ENCODE data around the gene RECQL5. TPM values are rescaled to one million over a fixed set of nuclear protein-coding genes. Genes with fewer than 3 reads are reported as not detected.

Gene RECQL5
- 69.1 TPM for polyA plus RNA-seq (2012; ENCODE audit: insufficient read depth, insufficient read length, low read depth)

- no peak for TF ChIP-seq CTCF (IDR thresholded peaks at IDR 0.05; ENCODE audit: low read depth, low read length)
- peaks cover 23% of the 10 kb centered on the region for H3K36me3 ChIP-seq
- H3K27me3 ChIP-seq = no peaks in the 10 kb centered on the region
- H3K4me3 ChIP-seq (ENCODE audit: low read depth, low read length) = peak within 1 kb of the TSS; percentile 91
- H3K4me1 ChIP-seq = no peaks in the 10 kb centered on the region; the same call in 1 of the 2 replicates
- H3K9me3 ChIP-seq = no peaks in the 10 kb centered on the region
- peak; percentile 99 for DNase-seq
These were observed at the start of gene RECQL5, which contains the start of gene SAP30BP for GRCh38 chr17:75666959-75667790. RECQL5 (minus strand) TSS chr17:75667154; CDS start chr17:75666557, 597 bp downstream. SAP30BP (plus strand) TSS chr17:75667338; CDS start chr17:75667373, 35 bp downstream.

GRCh38 chr17:75712446-75712845, 45.5 kb upstream of the RECQL5 start:
- no peak for TF ChIP-seq CTCF (IDR thresholded peaks at IDR 0.05; ENCODE audit: low read depth, low read length)
- H3K27me3 ChIP-seq = peaks cover 12% of the 10 kb centered on the region
- DNase-seq = no peak
- no peaks in the 10 kb centered on the region for H3K4me1 ChIP-seq
- H3K4me3 ChIP-seq (ENCODE audit: low read depth, low read length) = no peak overlapping the region
- H3K36me3 ChIP-seq = peaks cover 1% of the 10 kb centered on the region; the same call in 1 of the 2 replicates
- no peaks in the 10 kb centered on the region for H3K9me3 ChIP-seq

- Histone ChIP-seq H3K4me1 (no peaks in the 10 kb centered on the region), H3K4me3 (ENCODE audit: low read depth, low read length) (no peak overlapping the region), H3K9me3 (no peaks in the 10 kb centered on the region), H3K27me3 (peaks cover 4% of the 10 kb centered on the region), H3K36me3 (peaks cover 47% of the 10 kb centered on the region)
- TF ChIP-seq CTCF (IDR thresholded peaks at IDR 0.05; ENCODE audit: low read depth, low read length) = no peak
- DNase-seq = no peak
These were observed 40.2 kb upstream of the RECQL5 start for GRCh38 chr17:75707079-75707571.

GRCh38 chr17:75706042-75706728, 39.2 kb upstream of the RECQL5 start:
- no peak for TF ChIP-seq CTCF (IDR thresholded peaks at IDR 0.05; ENCODE audit: low read depth, low read length)
- peaks cover 57% of the 10 kb centered on the region for H3K36me3 ChIP-seq
- H3K4me1 ChIP-seq = no peaks in the 10 kb centered on the region

GRCh38 chr17:75704963-75705875, 38.3 kb upstream of the RECQL5 start:
- no peaks in the 10 kb centered on the region for H3K27me3 ChIP-seq
- no peaks in the 10 kb centered on the region for H3K4me1 ChIP-seq
- no peaks in the 10 kb centered on the region for H3K9me3 ChIP-seq
- no peak for TF ChIP-seq CTCF (IDR thresholded peaks at IDR 0.05; ENCODE audit: low read depth, low read length)
- peaks cover 66% of the 10 kb centered on the region for H3K36me3 ChIP-seq
- no peak for DNase-seq
- H3K4me3 ChIP-seq (ENCODE audit: low read depth, low read length) = no peak overlapping the region

More at GRCh38 chr17:75706042-75706728, 39.2 kb upstream of the RECQL5 start:
- no peak for DNase-seq
- Histone ChIP-seq H3K4me3 (ENCODE audit: low read depth, low read length) (no peak overlapping the region), H3K27me3 (no peaks in the 10 kb centered on the region), H3K9me3 (no peaks in the 10 kb centered on the region)

All from BE2C (cell line).